IMR-90 (cell line): ENCODE results near the gene SELENOV. TPM values are rescaled to one million over a fixed set of nuclear protein-coding genes. Genes with fewer than 3 reads are reported as not detected.

Experiments used
- ATAC-seq: fragments of 200-7000 bp; cut with Tn5 transposase; 2 replicates; pipeline ENCODE4 v1.9.1; 2020; ENCODE audit warnings: low read depth, mild to moderate bottlenecking, moderate library complexity
- BruUV-seq: library from RNA; stranded (reverse); fragments of 400-500 nt; replicated peaks from 2 replicates; lab custom pipeline; 2021; lab: Mats Ljungman, UMichigan
- CTCF ChIA-PET: fragments of 300-600 bp; formaldehyde crosslinking; extraction: SDS; loops from one replicate; lab custom pipeline; 2021; ENCODE audit warnings: antibody characterized with exemption; lab: Yijun Ruan, JAX
- POLR2A ChIA-PET: fragments of 300-600 bp; sonication (Branson Sonifier 250); formaldehyde crosslinking; loops from one replicate; lab custom pipeline; 2022; ENCODE audit warnings: antibody characterized with exemption; ENCODE audit not compliant: unreplicated experiment; lab: Charles Lee
- DNase-seq: peaks from one replicate; pipeline ENCODE4 v3.0.0; 2013
- H2AFZ ChIP-seq: replicated peaks from 2 replicates; pipeline ENCODE3; 2013; ENCODE audit warnings: low read length, mild to moderate bottlenecking; ENCODE audit not compliant: poor library complexity
- H2AK5ac ChIP-seq: 2 replicates; pipeline ENCODE4 v1.6.1; 2013; ENCODE audit warnings: low read depth, low read length, inconsistent platforms
- H2AK9ac ChIP-seq: replicated peaks from 2 replicates; pipeline ENCODE3; 2013; ENCODE audit warnings: mild to moderate bottlenecking, low read depth, low read length, moderate library complexity; ENCODE audit not compliant: poor library complexity
- H2BK120ac ChIP-seq: 2 replicates; pipeline ENCODE4 v1.6.1; 2013; ENCODE audit warnings: low read depth, low read length, inconsistent platforms
- H2BK15ac ChIP-seq: 3 replicates; pipeline ENCODE4 v1.6.1; 2013; ENCODE audit warnings: low read depth, low read length, inconsistent platforms
- H2BK20ac ChIP-seq: 2 replicates; pipeline ENCODE4 v1.6.1; 2013; ENCODE audit warnings: low read depth, mild to moderate bottlenecking, inconsistent platforms, low read length, moderate library complexity
- H2BK5ac ChIP-seq: 2 replicates; pipeline ENCODE4 v1.6.1; 2013; ENCODE audit warnings: mild to moderate bottlenecking, low read depth, low read length, inconsistent platforms; ENCODE audit not compliant: poor library complexity, severe bottlenecking
- H3K14ac ChIP-seq: replicated peaks from 2 replicates; pipeline ENCODE4 v1.6.1; 2013; ENCODE audit warnings: low read depth, low read length, inconsistent platforms
- H3K18ac ChIP-seq: 2 replicates; pipeline ENCODE4 v1.6.1; 2013; ENCODE audit warnings: low read depth, low read length, control low read depth
- H3K23ac ChIP-seq: 2 replicates; pipeline ENCODE4 v1.6.1; 2013; ENCODE audit warnings: low read depth, low read length, inconsistent platforms
- H3K27ac ChIP-seq: 2 replicates; pipeline ENCODE4 v1.5.1; 2013; ENCODE audit warnings: mild to moderate bottlenecking, control low read depth, low read length; ENCODE audit not compliant: insufficient read depth
- H3K27me3 ChIP-seq: 2 replicates; pipeline ENCODE4 v1.6.1; 2013; ENCODE audit warnings: low read length; ENCODE audit not compliant: control insufficient read depth, insufficient read depth
- H3K36me3 ChIP-seq: 2 replicates; pipeline ENCODE4 v1.6.1; 2013; ENCODE audit warnings: low read length, mixed read lengths; ENCODE audit not compliant: control insufficient read depth, insufficient read depth
- H3K4ac ChIP-seq: 2 replicates; pipeline ENCODE4 v1.6.1; 2013; ENCODE audit warnings: low read depth, low read length, inconsistent platforms
- H3K4me1 ChIP-seq: 2 replicates; pipeline ENCODE4 v1.6.1; 2013; ENCODE audit warnings: low read length, mixed read lengths; ENCODE audit not compliant: control insufficient read depth, insufficient read depth
- H3K4me2 ChIP-seq: 2 replicates; pipeline ENCODE4 v1.6.1; 2013; ENCODE audit warnings: low read depth, mild to moderate bottlenecking, control low read depth, low read length, moderate library complexity
- H3K4me3 ChIP-seq: 2 replicates; pipeline ENCODE4 v1.5.1; 2013; ENCODE audit warnings: low read depth, mild to moderate bottlenecking, control low read depth, low read length, moderate library complexity; ENCODE audit not compliant: insufficient read depth
- H3K56ac ChIP-seq: 2 replicates; pipeline ENCODE4 v1.6.1; 2013; ENCODE audit warnings: low read length, inconsistent platforms; ENCODE audit not compliant: insufficient read depth; ENCODE audit errors: extremely low read depth
- H3K79me1 ChIP-seq, 2 experiments: 2 replicates each; pipeline ENCODE4 v1.6.1; 2013; ENCODE audit warnings: low read length in 2 of 2, inconsistent platforms in 1 of 2, low read depth in 1 of 2
- H3K9ac ChIP-seq: 2 replicates; pipeline ENCODE4 v1.6.1; 2013; ENCODE audit warnings: low read depth, low read length, control low read depth
- H3K9me1 ChIP-seq: 2 replicates; pipeline ENCODE4 v1.6.1; 2013; ENCODE audit warnings: low read length, inconsistent platforms; ENCODE audit not compliant: insufficient read depth
- H3K9me3 ChIP-seq: 2 replicates; pipeline ENCODE4 v1.6.1; 2013; ENCODE audit warnings: low read length; ENCODE audit not compliant: control insufficient read depth, insufficient read depth
- H4K20me1 ChIP-seq: 2 replicates; pipeline ENCODE4 v1.6.1; 2013; ENCODE audit warnings: low read length, inconsistent platforms; ENCODE audit not compliant: insufficient read depth
- H4K5ac ChIP-seq: 2 replicates; pipeline ENCODE4 v1.6.1; 2013; ENCODE audit warnings: mild to moderate bottlenecking, low read depth, low read length, control low read depth
- H4K8ac ChIP-seq, 2 experiments: 2 replicates each; pipeline ENCODE4 v1.6.1; 2013; ENCODE audit warnings: low read depth in 2 of 2, low read length in 2 of 2, control low read depth in 1 of 2, inconsistent platforms in 1 of 2
- H4K91ac ChIP-seq: 2 replicates; pipeline ENCODE4 v1.6.1; 2013; ENCODE audit warnings: low read depth, low read length, inconsistent platforms; ENCODE audit not compliant: insufficient read depth
- CHD1 ChIP-seq: IDR thresholded peaks from 2 replicates; pipeline ENCODE4 v1.6.1; 2012; ENCODE audit warnings: low read depth, low read length, improper control_type of control experiment
- WGBS, 2 experiments: methylation state at CpG; one replicate each; pipeline versions ENCODE4 v1.1.5 to v1.1.7; 2013; ENCODE audit warnings: missing lambda C conversion rate in 2 of 2; ENCODE audit not compliant: insufficient read length in 1 of 2; ENCODE audit errors: extremely low coverage in 2 of 2; 5-methylcytosine and 5-hydroxymethylcytosine counted together
- dilution Hi-C: fragments of 300-500 bp; cut with HindIII; formaldehyde crosslinking; loops from one replicate; pipeline ENCODE4 v1.14.3; 2018; ENCODE audit warnings: low sequenced_read_pairs; ENCODE audit not compliant: unreplicated experiment
- in situ Hi-C: fragments of 300-500 bp; cut with MboI; formaldehyde crosslinking; loops from 3 replicates; pipeline ENCODE4 v1.14.3; 2019; ENCODE audit warnings: low sequenced_read_pairs, inconsistent platforms, mixed read lengths
- intact Hi-C: fragments of 100-400 bp; cut with micrococcal nuclease; formaldehyde crosslinking; loops from 2 replicates; pipeline ENCODE4 v1.10.0; 2022
- polyA plus RNA-seq, 3 experiments: library from polyadenylated mRNA; depleted of rRNA; stranded (reverse); fragments of >200 nt; gene quantifications; 2 replicates each; pipeline ENCODE4 v1.2.3, GENCODE V29; 2012; ENCODE audit warnings: low replicate concordance in 1 of 3
- total RNA-seq: library from RNA; depleted of rRNA; stranded (reverse); fragments of >200 nt; gene quantifications from 2 replicates; pipeline ENCODE4 v1.2.3, GENCODE V29; 2012

The SELENOV gene
- total and polyA plus RNA-seq, 2 of the 4 experiments (the other 2 are of a cell fraction): not detected

DNA sequence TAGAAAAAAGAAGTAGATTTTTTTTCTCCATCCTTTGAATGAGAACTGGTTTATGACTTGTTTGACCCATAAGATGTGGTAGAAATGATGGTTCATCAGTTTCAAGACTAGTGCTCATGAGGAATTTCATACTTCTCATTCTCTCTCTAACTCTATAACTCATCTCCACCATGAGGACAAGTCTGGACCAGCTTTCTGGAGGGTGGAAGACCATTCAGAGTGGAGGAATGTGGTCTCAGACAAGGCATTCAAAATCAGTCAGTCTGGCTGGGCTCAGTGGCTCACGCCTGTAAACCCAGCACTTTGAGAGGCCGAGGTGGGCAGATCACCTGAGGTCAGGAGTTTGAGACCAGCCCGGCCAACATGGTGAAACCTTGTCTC lies 28.5 kb downstream of the SELENOV start:
- no peaks in the 10 kb centered on the region for H3K9me3 ChIP-seq
- CTCF ChIA-PET: interaction anchor here (1.7 kb wide), 1 partner anchor 8 kb away, joined by 4 read pairs; no protein-coding TSS in a partner anchor
- no peaks in the 10 kb centered on the region for H3K36me3 ChIP-seq
- intact Hi-C loops: loop anchor here (5.0 kb wide), 1 partner anchor 279 kb away; no protein-coding TSS in a partner anchor
- no peak overlapping the region for H2BK20ac ChIP-seq
- H3K79me1 ChIP-seq: peaks cover 0 to 10% of the 10 kb centered on the region in 2 experiments; a peak in 3 of 4 replicates
- WGBS, 2 experiments: no CpG with 5 or more reads among the region's 3 CpGs
- no peak overlapping the region for H3K27ac ChIP-seq
- DNase-seq (no peak), ATAC-seq (no peak)
- no peaks in the 10 kb centered on the region for H3K9me1 ChIP-seq
- no peak overlapping the region for H2BK15ac ChIP-seq
- H3K56ac ChIP-seq: no peak overlapping the region
- no peak overlapping the region for H2BK5ac ChIP-seq
- H4K8ac ChIP-seq: no peak overlapping the region
- no peaks in the 10 kb centered on the region for H3K4me1 ChIP-seq
- H3K9ac ChIP-seq: no peak overlapping the region
- H2AK5ac ChIP-seq: no peak overlapping the region
- no peak overlapping the region for H2AFZ ChIP-seq
- H4K20me1 ChIP-seq: peaks cover 3% of the 10 kb centered on the region; the same call in 1 of the 2 replicates
- BruUV-seq: no TSS peak
- H3K4me2 ChIP-seq: no peak overlapping the region
- H4K5ac ChIP-seq: no peak overlapping the region
- no peak overlapping the region for H3K4ac ChIP-seq
- POLR2A ChIA-PET: no interaction called here
- H3K23ac ChIP-seq: no peak overlapping the region
- H3K27me3 ChIP-seq: peaks cover 5% of the 10 kb centered on the region
- no peak overlapping the region for H3K14ac ChIP-seq
- no peak overlapping the region for H2AK9ac ChIP-seq
- no peak for TF ChIP-seq CHD1
- in situ Hi-C loops: loop anchor here (10.0 kb wide), 1 partner anchor 301 kb away; the partner anchor contains the start of gene FBL
- H3K4me3 ChIP-seq: no peak overlapping the region
- H4K91ac ChIP-seq: no peak overlapping the region
- no peak overlapping the region for H3K18ac ChIP-seq
- dilution Hi-C loops: no loop called here
- H2BK120ac ChIP-seq: no peak overlapping the region
